GM23338 (cell line): ENCODE results near the gene MBNL3.

Experiments used
- CREB1 ChIP-seq: fragments of 250-450 bp; sonication (Bioruptor Pico); IDR thresholded peaks from 2 replicates; pipeline ENCODE4 v1.5.0; 2020; ENCODE audit warnings: low read depth, mild to moderate bottlenecking, moderate library complexity
- CTCF ChIP-seq, 2 experiments: fragments of 200-600 bp in 1 of 2; sonication (generic) in 1 of 2; conservative IDR thresholded peaks; 2 replicates each; pipeline versions ENCODE4 v1.5.1 to v1.6.1; 2016 to 2017; ENCODE audit warnings: antibody characterized with exemption in 2 of 2, low read depth in 2 of 2, mild to moderate bottlenecking in 2 of 2, moderate library complexity in 1 of 2
- ETS1 ChIP-seq: IDR thresholded peaks from 2 replicates; pipeline ENCODE4 v1.6.1; 2016; ENCODE audit warnings: antibody characterized with exemption
- EZH2phosphoT487 ChIP-seq: fragments of 200-600 bp; sonication (generic); IDR thresholded peaks from one replicate; pipeline ENCODE4 v1.8.1; 2018; ENCODE audit warnings: antibody characterized with exemption; ENCODE audit not compliant: unreplicated experiment
- POLR2AphosphoS5 ChIP-seq: IDR thresholded peaks from 2 replicates; pipeline ENCODE4 v1.6.1; 2016; ENCODE audit warnings: antibody characterized with exemption, low read depth
- REST ChIP-seq: IDR thresholded peaks from one replicate; pipeline ENCODE4 v1.6.1; 2018; ENCODE audit warnings: antibody characterized with exemption; ENCODE audit not compliant: unreplicated experiment
- STAT1 ChIP-seq: IDR thresholded peaks from one replicate; pipeline ENCODE4 v1.6.1; 2016; ENCODE audit warnings: antibody characterized with exemption; ENCODE audit not compliant: unreplicated experiment
- ZNF462 ChIP-seq: fragments of 250-450 bp; sonication (Bioruptor Pico); IDR thresholded peaks from 2 replicates; pipeline ENCODE4 v1.5.0; 2020; ENCODE audit warnings: mild to moderate bottlenecking, moderate library complexity

GRCh38 chrX:132433551-132433950, 55.3 kb downstream of the MBNL3 start:
- TF ChIP-seq EZH2phosphoT487 (no peak), REST (no peak), CTCF (conservative IDR thresholded peaks at IDR 0.05; ENCODE audit: low read depth in 2 of 2) (no peak), POLR2AphosphoS5 (no peak), STAT1 (no peak), CREB1 (CRISPR knock-in tag) (no peak), ETS1 (no peak), ZNF462 (CRISPR knock-in tag) (no peak)
